Activated CD8-positive, alpha-beta memory T cell treated with anti-CD3 and anti-CD28 coated beads, Interleukin-2, amount 50 U/mL, for 24 hours (primary cell): ENCODE results near the gene SCN7A.

ENCODE experiments used
- DNase-seq: peaks from one replicate; pipeline ENCODE4 v3.0.0-alpha.2; 2020; ENCODE audit errors: extremely low read depth

SCN7A gene

GRCh38 chr2:166404831-166405568, 89.0 kb downstream of the SCN7A start:
- no peak for DNase-seq

GRCh38 chr2:166394245-166394644, 99.8 kb downstream of the SCN7A start:
- no peak for DNase-seq

GRCh38 chr2:166393008-166393407, 101.0 kb downstream of the SCN7A start:
- DNase-seq = no peak

- no peak for DNase-seq
These were observed 105.5 kb downstream of the SCN7A start for GRCh38 chr2:166388481-166389070.

- no peak for DNase-seq
These were observed 108.7 kb downstream of the SCN7A start for GRCh38 chr2:166385313-166385712.

- DNase-seq = no peak
These were observed 109.3 kb downstream of the SCN7A start for GRCh38 chr2:166384774-166385173.

- no peak for DNase-seq
These were observed 111.6 kb downstream of the SCN7A start for GRCh38 chr2:166382448-166382847.

GRCh38 chr2:166380615-166381014, 113.4 kb downstream of the SCN7A start:
- DNase-seq = no peak

GRCh38 chr2:166376873-166377272, 117.2 kb downstream of the SCN7A start:
- DNase-seq = no peak

- DNase-seq = no peak
These were observed 117.6 kb downstream of the SCN7A start for GRCh38 chr2:166376488-166376828.

GRCh38 chr2:166375736-166376487, 118.1 kb downstream of the SCN7A start, which contains the start of gene SCN9A:
Gene SCN9A (minus strand): TSS chr2:166375944. CDS start chr2:166311756, 64,188 bp downstream.
- DNase-seq = no peak

GRCh38 chr2:166375195-166375735, 118.8 kb downstream of the SCN7A start:
- no peak for DNase-seq

GRCh38 chr2:166373951-166374350, 120.1 kb downstream of the SCN7A start:
- DNase-seq = no peak

- DNase-seq = no peak
These were observed 120.5 kb downstream of the SCN7A start for GRCh38 chr2:166373539-166373938.

- no peak for DNase-seq
These were observed 120.9 kb downstream of the SCN7A start for GRCh38 chr2:166373105-166373504.

- DNase-seq = no peak
These were observed 122.0 kb downstream of the SCN7A start for GRCh38 chr2:166372046-166372445.

- no peak for DNase-seq
These were observed 128.1 kb downstream of the SCN7A start for GRCh38 chr2:166365803-166366420.

- no peak for DNase-seq
These were observed 128.8 kb downstream of the SCN7A start for GRCh38 chr2:166365239-166365638.

GRCh38 chr2:166364476-166365161, 129.4 kb downstream of the SCN7A start:
- DNase-seq = no peak

- no peak for DNase-seq
These were observed 132.5 kb downstream of the SCN7A start for GRCh38 chr2:166361351-166362153.

GRCh38 chr2:166360906-166361305, 133.1 kb downstream of the SCN7A start:
- DNase-seq = no peak
